Transverse colon (tissue), 4 donors: ENCODE results near the gene SNX1.

ENCODE experiments used
- EP300 ChIP-seq: sonication (generic); formaldehyde crosslinking; IDR thresholded peaks from one replicate; pipeline ENCODE4 v1.6.1; 2017; ENCODE audit warnings: antibody characterized with exemption, low read depth
- POLR2A ChIP-seq: fragments of 450-650 bp; IDR thresholded peaks from one replicate; pipeline ENCODE4 v1.6.1; 2016; ENCODE audit warnings: antibody characterized with exemption, mild to moderate bottlenecking, moderate library complexity
- POLR2AphosphoS5 ChIP-seq, 3 donors: sonication (generic); formaldehyde crosslinking; IDR thresholded peaks; one replicate each; pipeline ENCODE4 v1.6.1; 2016; ENCODE audit warnings: antibody characterized with exemption in 3 of 3
- TF ChIP-seq, protein P1 (sequence below), 5 experiments: fragments of 200-600 bp in 3 of 5; fragments of 450-650 bp in 2 of 5; sonication (generic) in 3 of 5; IDR thresholded peaks; 1 replicate in 2 of 5; 2 replicates in 3 of 5; pipeline ENCODE4 v1.5.1; 2016 to 2017; ENCODE audit warnings: antibody characterized with exemption in 5 of 5, inconsistent platforms in 3 of 5, mild to moderate bottlenecking in 2 of 5, moderate library complexity in 1 of 5

DNA sequence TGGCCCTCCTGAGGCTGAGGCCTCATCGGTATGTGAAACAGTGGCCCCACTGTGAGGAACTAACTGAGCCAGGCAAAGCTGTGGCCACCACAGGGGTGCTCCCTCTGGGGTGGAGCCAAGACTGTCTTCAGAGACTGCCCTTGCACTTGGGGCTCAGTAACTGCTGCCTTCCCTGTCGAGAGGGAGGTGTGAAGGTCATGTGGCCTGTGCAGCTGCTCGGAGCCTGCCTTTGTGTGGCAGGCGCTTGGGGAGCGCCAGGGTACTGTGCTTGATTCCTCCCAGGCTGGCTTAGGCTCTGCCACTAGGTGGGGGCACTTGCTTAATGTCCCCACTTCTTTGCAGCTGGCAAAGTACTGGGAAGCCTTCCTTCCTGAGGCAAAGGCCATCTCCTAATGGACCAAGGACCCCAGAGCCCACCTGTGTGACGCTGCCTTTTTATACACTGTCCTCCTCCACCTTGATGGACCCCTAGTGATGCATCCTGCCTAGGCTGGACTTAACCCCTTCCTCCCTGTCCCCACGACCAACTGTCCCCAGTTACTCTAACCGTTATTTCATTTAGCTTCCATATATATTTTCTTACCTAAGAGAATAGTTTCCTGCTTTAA, 41.5 kb downstream of the SNX1 start:
- no peak for TF ChIP-seq POLR2A
- TF ChIP-seq, protein P1, sequence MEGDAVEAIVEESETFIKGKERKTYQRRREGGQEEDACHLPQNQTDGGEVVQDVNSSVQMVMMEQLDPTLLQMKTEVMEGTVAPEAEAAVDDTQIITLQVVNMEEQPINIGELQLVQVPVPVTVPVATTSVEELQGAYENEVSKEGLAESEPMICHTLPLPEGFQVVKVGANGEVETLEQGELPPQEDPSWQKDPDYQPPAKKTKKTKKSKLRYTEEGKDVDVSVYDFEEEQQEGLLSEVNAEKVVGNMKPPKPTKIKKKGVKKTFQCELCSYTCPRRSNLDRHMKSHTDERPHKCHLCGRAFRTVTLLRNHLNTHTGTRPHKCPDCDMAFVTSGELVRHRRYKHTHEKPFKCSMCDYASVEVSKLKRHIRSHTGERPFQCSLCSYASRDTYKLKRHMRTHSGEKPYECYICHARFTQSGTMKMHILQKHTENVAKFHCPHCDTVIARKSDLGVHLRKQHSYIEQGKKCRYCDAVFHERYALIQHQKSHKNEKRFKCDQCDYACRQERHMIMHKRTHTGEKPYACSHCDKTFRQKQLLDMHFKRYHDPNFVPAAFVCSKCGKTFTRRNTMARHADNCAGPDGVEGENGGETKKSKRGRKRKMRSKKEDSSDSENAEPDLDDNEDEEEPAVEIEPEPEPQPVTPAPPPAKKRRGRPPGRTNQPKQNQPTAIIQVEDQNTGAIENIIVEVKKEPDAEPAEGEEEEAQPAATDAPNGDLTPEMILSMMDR (IDR thresholded peaks at IDR 0.05): no peak
- no peak for TF ChIP-seq EP300
- no peak for TF ChIP-seq POLR2AphosphoS5 (IDR thresholded peaks at IDR 0.05)
